GM10266 (cell line): ENCODE data around the gene GFPT1.

Experiments
- DNase-seq: peaks from one replicate; pipeline ENCODE4 v3.0.0; 2012; ENCODE audit errors: extremely low spot score
- CTCF ChIP-seq: IDR thresholded peaks from 2 replicates; pipeline ENCODE4 v1.5.1; 2012; ENCODE audit warnings: mild to moderate bottlenecking, low read depth; ENCODE audit not compliant: control insufficient read depth, insufficient read depth; ENCODE audit errors: missing control alignments

Gene GFPT1

DNA sequence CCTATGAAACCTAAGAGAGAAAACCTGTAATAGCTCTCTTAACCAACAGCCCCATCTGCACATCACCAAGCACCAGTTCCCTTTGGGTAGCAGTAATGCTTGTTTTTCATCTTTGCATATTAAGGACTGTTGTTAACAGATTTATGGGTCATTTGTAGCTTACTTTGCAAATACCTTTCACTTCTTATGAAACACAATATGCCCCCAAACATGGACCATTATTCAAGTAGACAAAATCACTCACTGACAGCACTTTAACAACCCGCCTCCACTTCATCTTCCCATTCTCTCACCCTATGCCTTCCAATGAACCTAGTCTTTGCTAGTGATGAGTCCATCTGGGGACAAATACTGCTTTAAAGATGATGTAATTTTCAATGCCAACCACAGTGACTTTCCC, 64.4 kb downstream of the GFPT1 start:
- TF ChIP-seq CTCF, result no peak
- DNase-seq, result no peak

DNA sequence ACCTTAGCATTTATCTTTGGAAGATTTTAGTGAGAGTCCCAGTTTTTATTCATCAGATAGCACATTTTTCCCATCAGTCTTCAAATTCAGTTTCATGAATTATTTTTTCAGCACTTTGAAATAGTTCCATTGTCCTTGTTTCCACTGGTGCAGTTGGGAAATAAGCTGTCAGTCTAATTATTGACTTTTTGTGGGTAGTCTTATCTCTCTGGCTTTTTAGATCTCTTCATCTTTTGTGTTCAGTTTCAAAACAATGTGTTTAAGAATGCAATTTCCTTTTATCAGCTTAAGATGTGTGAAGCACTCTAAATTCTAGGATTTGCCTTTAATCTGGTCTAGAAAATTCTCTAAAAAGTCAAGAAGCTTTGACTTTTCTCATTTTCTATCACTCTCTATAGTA, 70.5 kb downstream of the GFPT1 start:
- no peak for TF ChIP-seq CTCF
- no peak for DNase-seq

DNA sequence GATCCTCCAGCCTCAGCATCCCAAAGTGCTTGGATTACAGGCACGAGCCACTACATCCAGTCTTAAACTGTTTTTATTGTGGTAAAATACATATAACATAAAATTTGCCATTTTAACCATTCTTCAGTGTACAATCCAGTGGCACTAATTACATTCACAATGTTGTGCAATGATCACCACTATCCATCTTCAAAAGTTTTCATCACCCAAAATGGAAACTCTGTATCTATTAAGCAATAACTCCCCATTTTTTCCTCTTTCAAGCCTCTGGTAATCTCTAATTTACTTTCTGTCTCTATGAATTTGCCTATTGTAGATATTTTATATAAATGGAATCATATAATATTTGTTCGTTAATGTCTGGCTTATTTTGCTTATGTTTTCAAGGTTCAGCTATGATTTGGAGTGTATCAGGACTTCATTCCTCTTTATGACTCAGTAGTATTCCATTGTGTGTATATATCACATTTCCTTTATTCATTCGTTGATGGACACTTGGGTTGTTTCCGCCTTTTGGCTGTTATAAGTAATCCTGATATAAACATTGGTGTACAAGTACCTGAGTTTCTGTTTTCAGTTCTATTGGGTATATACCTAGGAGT, 71.8 kb downstream of the GFPT1 start:
- DNase-seq, result no peak
- TF ChIP-seq CTCF, result no peak

DNA sequence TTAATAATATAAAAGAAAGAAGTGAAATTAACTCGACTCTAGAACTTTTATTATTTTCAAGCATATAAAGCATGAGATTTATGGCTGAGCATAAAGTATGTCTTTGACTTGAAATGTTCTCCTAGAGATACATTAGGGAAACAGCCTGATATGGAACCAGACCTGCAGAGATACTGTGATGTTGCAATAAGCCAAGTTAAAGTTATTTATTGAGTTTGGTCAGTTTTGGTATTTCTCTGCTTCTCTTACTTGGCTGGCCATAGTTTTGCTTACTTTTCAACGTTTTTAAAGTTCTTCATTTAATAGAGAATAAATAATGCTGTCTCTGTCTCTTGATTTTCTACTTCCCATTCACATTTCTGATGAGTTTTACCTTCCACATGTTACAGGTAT, 76.0 kb downstream of the GFPT1 start:
- TF ChIP-seq CTCF, result no peak
- DNase-seq, result no peak

DNA sequence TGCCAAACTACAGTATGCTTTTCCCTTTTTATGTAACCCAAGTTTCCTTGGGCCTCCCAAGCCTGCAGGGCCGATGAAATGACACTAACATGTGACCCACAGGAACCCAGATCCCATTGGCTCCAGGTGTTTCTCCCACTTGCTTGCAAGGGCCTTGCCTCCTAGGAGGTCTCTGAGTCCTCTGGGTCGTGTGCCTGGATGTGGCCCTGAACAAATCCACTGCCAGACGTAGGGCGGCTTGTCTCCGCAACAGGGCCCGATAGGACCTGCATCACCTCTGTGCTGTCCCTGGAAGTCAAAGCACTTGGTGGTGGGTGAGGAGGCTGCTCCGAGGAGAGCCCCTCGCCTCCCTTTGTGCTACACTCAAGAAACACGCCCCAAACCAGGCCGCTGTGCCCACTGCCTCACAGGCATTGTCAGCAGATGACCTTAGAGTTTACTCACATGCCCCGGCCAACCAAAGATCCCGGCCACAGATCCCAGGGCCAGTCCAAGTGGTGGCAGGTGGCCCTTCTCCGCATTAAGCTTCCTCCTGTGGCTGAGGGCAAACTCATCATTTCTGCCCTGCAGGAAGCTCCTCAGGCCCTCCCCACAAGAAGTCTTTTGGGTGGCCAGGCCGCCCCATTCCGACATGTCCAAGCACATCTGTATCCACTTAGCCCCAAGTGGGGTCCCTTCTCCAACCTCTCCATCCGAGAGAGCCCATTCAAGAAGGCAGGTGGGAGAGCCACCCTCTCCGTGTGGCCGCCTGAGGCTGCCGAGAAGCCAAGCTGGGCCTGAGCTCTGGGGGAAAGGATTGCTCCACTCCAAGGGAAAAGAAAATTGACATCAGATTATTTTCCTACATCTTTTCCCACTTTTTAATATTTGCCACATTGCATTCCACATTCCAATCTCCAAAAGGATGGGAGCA, 76.7 kb downstream of the GFPT1 start:
- no peak for DNase-seq
- no peak for TF ChIP-seq CTCF

DNA sequence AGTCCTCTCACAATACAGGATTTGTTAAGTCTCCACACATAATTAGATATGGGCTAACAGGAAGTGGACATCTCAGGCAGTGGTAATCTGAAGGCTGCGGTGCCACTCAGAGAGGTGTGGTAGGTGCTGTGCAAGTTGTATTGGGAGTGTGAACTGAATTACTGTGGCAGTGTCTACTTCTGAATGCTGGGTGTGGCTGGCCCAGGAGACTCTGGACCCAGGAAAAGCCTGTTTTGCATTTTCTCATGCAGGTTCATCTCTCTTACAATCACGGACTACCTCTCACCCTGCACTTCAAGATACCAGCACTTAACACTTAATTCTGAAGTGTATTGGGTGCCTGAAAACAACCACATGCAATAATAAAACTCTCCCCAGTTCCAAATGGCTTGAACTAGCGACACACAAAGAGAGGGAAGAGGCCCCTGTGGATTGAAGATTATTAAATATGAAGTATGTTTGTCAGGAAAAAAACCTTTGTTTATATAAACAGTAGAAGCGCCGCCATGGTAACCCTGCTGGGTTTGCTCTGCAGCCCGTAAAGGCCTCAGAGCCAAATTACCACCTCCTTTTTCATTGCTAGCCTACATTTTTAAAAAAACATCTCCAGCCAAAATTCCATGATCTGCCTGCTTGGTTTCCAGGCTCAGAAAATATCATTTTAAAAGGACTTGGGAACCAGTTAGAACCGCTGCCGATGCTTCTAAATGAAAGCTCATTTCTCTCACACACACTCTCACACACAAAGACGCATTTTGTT, 77.5 kb downstream of the GFPT1 start:
- no peak for DNase-seq

More for the DNA sequence above, 77.5 kb downstream of the GFPT1 start:
- no peak for TF ChIP-seq CTCF
